NCI-H748 (cell line): Measurements from ENCODE around the gene GALK1.
"Not testable (repeated sequence)": the region's sequence is repeated elsewhere in the genome, so short reads cannot be mapped to it uniquely, and the experiment has no call there.

Experiments used
- DNase-seq: peaks from one replicate; lab custom pipeline; 2025; ENCODE audit not compliant: unreplicated experiment; lab: John Stamatoyannopoulos, UW

Gene GALK1

GRCh38 chr17:75764711-75765421, at the start of gene GALK1:
Gene GALK1 (minus strand): TSS chr17:75765192. CDS start chr17:75765136, 56 bp downstream.
- peak; percentile 58 for DNase-seq

- DNase-seq, result no peak
These were observed 49.0 kb upstream of the GALK1 start for GRCh38 chr17:75814021-75814395.

DNA sequence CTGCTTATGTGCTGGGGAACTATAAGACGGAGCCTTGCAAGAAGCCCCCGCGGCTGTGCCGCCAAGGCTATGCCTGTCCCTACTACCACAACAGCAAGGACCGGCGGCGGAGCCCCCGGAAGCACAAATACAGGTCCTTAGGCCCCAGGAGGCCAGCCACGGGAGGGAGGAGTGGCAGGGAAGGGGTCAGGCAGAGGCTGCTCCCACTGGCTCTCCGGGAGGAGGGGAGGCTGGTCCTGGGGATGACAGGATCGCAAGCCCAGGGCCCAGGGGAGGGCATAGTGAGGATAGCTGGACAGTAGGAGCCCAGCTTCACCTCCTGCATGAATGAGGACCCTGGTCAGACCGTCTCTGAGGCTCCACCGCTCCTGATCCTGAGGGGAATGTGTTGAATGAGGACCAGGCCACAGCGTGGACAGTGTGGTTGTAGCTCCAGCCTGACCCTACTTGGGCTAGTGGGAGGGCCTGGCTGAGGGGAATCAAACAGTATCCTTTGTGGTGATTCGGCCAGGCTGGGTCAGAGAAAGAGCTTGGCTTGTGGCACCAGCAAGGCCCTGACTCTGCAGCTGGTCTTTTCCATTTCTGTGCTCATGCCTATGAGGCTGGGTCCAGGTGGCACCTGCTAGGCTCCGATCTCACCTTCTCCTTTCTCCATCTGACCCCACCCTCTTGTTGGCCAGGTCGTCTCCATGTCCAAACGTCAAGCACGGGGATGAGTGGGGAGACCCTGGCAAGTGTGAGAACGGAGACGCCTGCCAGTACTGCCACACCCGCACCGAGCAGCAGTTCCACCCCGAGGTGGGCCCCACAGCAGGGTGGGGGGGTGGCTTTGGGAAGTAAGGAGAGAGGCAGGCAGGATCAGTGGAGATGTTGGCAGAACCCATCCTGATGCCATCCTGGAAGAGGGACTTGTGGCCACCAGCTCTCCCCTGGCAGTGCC, 48.4 kb upstream of the GALK1 start:
- DNase-seq, result no peak

DNA sequence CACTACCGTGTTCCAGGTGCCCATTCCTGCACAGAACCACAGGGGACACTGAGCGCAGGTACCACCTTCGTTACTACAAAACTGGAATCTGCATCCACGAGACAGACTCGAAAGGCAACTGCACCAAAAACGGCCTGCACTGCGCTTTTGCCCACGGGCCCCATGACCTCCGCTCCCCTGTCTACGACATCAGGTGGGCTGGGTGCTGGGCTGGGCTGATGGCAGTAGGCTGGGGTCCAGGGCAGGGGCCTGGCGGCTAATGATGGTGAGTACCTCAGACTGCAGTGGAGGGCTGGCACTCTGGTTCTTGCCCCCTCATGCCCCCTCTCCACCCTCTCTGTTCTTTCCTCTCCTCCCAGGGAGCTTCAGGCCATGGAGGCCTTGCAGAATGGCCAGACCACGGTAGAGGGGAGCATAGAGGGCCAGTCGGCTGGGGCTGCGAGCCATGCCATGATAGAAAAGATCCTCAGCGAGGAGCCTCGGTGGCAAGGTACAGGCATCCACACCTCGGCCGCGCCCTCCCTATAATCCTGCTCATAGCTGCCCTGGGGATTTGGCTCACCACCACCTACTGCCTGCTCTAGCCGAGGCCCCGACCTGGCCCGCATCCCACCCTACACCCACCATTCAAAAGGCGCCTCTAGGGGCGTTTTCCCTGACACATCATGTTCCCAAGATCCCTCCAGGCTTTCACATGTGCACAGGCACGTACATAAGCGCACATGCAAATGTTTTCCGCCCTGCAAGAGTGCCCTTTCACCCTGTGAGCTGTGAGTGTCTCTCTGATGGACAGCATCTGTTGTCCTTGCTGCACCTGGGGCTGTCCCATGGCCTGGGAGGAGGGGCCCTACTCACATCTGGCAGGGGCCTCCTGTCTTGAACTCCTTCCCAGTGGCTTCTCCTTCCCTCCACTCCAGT, 47.4 kb upstream of the GALK1 start:
- no peak for DNase-seq

DNA sequence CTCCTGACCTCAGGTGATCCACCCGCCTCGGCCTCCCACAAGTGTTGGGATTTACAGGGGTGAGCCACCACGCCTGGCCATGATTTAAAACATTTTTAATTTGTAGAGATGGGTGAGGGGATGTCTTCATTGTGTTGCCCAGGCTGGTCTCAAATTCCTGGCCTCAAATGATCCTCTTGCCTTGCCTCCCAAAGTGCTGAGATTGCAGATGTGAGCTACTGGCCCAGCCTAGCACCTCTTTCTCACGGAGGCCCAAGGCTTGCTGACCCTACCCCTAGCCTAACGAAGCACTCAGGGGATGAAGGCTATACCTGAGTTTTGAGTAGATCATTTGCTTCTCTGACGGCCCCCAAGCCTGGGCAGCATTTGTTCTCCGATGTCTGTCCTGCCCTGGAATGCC, 46.2 kb upstream of the GALK1 start:
- no peak for DNase-seq

DNA sequence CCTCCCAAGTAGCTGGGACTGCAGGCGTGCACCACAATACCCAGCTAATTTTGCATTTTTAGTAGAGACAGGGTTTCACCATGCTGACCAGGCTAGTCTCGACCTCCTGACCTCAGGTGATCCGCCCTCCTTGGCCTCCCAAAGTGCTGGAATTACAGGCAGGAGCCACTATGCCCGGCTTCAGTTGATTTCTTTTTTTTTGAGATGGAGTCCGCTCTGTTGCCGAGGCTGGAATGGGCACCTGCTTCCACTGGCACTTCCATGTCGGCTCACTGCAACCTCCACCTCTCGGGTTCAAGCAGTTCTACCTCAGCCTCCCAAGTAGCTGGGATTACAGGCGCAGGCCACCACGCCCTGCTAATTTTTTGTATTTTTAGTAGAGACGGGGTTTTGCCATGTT, 45.8 kb upstream of the GALK1 start:
- not testable (repeated sequence) for DNase-seq

DNA sequence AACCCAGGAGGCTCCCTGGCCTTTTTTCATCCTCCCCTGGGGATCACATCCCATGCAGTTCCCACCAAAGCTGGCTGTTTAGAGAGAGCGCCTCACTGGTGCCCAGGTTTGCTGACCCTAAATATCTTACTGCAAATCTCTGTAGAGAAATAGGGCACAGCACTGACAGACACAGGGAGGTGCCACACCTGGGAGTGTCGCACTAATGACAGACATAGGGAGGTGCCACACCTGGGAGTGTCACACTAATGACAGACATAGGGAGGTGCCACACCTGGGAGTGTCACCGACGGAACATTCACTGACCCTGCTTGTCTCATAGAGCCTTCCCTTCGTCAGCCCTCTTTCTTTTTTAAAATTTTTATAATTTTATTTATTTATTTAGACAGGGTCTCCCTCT, 45.2 kb upstream of the GALK1 start:
- peak; percentile 3 for DNase-seq

GRCh38 chr17:75809631-75810111, 44.7 kb upstream of the GALK1 start:
- DNase-seq, result no peak

GRCh38 chr17:75808905-75809621, 44.1 kb upstream of the GALK1 start:
- no peak for DNase-seq

- no peak for DNase-seq
These were observed 43.5 kb upstream of the GALK1 start for GRCh38 chr17:75808549-75808904.

GRCh38 chr17:75807861-75808260, 42.9 kb upstream of the GALK1 start:
- no peak for DNase-seq

- DNase-seq, result no peak
These were observed 42.0 kb upstream of the GALK1 start for GRCh38 chr17:75806822-75807500.

DNA sequence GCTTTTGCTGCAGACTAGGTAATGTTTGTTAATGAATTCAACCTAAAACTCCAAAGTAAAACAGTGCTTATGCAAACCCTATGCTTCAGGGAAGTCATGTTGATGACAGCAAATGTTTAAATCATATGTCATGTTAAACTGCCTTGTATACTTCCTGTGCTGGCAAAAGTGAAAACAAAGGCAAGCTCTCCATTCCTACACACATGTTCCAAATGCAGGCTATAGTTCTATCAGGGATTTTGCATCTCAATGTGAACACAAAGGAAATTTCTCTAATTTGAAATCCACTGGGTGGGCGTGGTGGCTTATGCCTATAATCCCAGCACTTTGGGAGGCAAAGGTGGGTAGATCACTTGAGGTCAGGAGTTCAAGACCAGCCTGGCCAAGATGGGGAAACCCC, 38.9 kb upstream of the GALK1 start:
- DNase-seq, result no peak

DNA sequence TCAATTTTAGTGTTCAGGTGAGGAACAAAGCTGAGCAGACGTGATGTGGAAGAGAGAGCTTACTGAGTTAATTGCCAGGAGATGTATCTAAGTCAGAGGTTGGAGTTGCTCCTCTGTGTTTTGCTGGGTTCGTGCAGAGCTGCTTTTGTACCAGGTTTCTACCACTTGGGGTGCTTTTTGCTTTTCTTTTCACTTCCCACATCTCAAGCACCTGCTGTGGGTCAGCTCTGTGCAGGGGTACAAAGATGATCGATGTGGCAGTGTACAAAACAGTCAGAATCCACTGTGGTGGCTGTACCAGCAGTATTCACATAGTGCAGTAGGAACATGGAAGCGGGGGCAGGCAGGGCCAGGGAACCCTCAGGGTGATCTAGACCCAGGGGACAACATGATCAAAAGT, 34.4 kb upstream of the GALK1 start:
- no peak for DNase-seq

DNA sequence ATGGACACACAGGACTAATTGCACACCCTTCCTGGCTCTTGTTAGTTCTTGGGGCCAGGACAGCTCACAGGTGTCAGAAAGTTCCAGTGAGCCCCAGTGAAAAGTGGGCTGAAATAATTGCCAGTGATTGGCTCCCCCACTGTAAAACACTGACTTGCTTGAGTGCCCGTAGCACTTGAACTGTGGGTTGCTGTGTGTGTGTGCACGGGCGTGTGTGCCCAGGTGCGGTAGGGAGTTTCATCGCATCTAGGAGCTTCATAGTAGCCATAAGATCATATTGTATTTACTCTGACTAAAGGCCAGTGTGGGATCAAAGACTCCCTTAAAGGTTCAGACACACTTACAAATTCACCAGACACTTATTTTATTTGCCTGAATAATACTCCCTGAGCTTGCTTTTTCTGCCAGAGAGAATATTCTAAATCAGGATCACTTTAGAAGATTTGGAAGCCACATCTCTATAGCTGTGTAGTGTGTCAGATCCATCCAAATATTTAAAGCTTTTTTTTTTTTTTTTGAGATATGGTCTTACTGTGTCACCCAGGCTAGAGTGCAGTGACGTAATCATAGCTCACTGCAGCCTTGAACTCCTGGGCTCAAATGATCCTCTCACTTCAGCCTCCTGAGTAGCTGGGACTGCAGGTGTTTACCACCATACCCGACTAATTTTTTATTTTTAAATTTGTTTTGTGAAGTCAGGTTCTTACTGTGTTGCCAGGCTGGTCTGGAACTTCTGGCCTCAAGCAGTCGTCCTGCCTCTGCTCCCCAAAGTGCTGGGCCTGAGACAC, 31.0 kb upstream of the GALK1 start:
- no peak for DNase-seq

DNA sequence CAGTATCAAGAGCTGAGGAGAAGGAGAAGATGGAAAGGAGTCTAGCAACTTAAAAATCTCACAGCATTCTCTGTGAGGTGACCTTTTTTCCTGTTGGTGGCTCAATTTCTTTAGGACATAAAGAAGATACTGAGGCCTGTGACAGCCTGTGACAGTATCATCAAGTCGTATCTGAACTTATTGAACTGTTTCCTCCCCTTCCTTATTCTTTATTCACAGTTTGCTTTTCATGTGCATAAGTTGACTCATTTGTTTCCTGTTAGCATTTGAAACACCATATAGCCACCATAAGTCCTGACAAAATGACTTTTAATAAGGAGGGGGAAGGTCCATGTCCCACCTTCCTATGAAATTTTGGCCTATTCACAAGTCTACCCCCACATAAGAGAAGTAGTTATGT, 28.5 kb upstream of the GALK1 start:
- DNase-seq, result no peak

- DNase-seq, result no peak
These were observed 26.3 kb upstream of the GALK1 start for GRCh38 chr17:75791254-75791653.

GRCh38 chr17:75785016-75785890, 20.3 kb upstream of the GALK1 start:
- DNase-seq, result peak; percentile 91
